ENCODE data around the gene SKP2.
"Not testable (repeated sequence)": the region's sequence is repeated elsewhere in the genome, so short reads cannot be mapped to it uniquely, and the experiment has no call there.

The SKP2 gene

DNA sequence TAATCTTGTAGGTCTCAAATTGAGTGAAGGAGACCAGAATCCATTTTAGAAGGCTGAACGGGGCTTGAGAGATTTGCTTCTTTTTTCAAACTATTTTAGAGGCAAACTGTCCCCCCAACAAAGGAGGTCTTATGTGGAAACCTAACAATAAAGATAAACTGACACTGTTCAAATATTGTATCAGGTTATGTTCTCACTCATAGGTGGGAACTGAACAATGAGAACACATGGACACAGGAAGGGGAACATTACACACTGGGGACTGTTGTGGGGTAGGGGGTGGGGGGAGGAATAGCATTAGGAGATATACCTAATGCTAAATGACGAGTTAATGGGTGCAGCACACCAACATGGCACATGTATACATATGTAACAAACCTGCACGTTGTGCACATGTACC, 46.9 kb downstream of the SKP2 start:
- DNase-seq (ENCODE audit: low read depth in 2 of 2, low spot score in 1 of 2): not testable (repeated sequence)

DNA sequence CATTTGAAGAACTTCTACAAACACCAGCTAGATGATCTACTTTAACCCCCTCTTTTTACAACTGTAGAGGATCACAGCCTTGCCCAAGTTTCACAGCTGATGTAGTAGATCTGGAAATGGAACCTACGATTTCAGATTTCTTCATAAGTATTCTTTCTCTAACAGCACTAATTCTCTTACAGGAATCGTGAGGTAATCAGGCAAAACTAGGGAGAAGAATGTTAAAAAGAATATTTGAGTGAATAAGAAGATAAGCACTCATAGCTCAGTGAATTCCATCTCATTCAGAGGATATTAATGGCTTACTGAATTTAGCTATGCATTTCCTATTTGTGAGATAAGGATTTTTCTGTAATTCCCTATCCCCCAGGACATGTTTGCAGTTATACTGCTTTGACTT, 47.7 kb downstream of the SKP2 start:
- DNase-seq (ENCODE audit: low read depth in 2 of 2, low spot score in 1 of 2): no peak

DNA sequence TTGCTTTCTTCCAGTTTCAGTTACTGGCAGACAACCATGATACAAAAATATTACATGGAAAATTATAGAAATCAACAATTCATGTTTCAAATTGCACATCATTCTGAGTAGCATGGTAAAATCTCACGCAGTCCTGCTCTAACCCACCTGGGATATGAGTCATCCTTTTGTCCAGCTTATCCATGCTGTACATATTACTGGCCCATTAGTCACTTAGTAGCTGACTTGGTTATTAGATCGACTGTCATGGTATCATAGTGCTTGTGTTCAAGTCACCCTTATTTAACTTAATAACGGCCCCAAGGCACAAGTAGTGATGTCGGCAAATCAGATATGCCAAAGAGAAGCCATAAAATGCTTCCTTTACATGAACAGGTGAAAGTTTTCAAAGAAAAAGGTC, 48.6 kb downstream of the SKP2 start:
- DNase-seq (ENCODE audit: low read depth in 2 of 2, low spot score in 1 of 2): no peak

DNA sequence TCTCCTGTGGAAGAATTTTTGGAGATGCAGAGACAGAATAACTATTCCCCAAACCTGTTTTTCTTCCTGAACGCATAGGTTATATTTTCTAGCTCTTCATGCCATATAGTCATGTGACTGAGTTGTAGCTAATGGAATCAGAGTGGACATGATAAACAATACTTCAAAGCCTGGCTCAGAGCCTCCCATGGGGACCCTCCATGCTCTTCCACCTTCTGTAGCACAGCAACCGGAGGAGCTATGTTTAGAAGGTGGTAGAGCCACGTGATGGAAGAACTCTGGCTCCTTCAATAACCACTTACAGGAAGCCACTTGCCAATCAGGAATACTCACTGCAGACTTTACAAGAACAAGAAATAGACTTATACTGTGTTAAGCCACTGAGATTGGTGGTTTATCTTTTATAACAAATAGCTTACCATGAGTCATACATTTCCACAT, 50.6 kb downstream of the SKP2 start:
- no peak for DNase-seq (ENCODE audit: low read depth in 2 of 2, low spot score in 1 of 2)

DNA sequence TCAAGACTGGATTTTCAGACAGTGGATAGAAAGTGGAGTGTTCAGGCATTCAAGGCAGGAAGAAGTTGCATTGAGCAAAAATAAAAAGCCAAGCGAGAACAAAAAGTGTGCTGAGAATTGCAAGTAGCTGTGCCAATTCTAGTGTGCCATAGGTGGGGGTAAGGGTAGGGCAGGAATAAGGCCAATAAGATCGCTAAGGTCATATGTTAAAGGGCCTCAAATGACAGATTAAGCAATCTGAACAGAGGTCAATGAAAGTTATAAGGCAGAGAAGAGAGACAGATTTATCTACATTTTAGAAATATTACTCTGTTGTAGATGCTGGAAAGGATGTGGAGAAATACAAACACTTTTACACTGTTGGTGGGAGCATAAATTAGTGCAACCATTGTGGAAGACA, 53.4 kb downstream of the SKP2 start:
- DNase-seq (ENCODE audit: low read depth in 2 of 2, low spot score in 1 of 2): no peak

DNA sequence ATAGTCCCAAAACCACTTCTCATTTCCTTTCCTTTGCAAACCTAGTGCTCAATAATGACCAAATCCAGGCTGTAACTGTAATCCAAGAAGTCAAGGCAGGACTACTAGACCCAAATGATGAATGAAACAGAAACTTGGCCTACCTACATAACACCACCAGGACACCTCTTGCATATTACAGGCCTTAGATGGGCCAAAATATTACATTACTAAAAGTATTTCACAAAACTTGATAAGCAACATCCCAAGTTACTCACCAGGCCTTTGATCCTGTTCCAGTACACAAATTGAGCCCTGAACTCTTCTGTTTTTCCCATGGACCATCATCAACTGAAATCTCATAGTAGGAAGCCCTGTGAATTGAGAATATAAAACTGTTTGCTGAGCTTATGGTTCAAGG, 55.0 kb downstream of the SKP2 start:
- DNase-seq (ENCODE audit: low read depth in 2 of 2, low spot score in 1 of 2): no peak

DNA sequence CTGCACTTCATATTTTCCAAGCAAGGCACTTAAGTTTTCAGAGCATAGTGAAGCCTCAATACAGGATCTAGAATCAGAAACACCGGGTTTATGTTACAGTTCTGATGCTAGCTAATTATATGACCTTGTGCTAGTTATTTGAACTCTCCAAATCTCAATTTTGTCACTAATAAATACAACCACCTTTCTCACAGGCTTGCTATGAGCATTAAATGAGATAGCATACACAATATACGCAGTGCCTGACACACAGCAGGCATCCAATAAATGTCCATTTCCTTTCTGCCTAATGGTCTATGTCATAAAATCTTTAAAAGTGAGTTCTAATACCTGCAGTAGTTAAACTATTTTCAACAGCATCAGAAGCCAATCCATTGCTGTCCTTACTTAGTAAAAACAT, 56.9 kb downstream of the SKP2 start:
- no peak for DNase-seq (ENCODE audit: low read depth in 2 of 2, low spot score in 1 of 2)

DNA sequence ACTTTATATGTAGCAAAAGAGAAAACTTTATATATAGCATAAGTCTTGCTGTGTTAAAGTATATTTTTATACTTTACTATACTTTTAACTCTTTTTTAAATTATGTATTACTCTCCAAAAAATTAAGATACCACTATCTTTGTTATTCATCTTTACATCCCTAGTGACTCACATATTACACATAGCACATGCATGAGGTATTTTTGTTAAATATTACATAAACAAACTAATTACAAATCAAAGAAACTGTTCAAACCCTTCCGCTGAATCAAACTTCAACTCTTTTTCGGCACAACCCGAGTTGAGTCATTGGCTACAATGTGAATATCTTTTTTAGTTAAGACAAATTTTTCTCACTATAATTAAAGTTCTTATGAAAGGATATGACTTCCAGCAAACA, 57.8 kb downstream of the SKP2 start:
- DNase-seq (ENCODE audit: low read depth in 2 of 2, low spot score in 1 of 2): no peak

DNA sequence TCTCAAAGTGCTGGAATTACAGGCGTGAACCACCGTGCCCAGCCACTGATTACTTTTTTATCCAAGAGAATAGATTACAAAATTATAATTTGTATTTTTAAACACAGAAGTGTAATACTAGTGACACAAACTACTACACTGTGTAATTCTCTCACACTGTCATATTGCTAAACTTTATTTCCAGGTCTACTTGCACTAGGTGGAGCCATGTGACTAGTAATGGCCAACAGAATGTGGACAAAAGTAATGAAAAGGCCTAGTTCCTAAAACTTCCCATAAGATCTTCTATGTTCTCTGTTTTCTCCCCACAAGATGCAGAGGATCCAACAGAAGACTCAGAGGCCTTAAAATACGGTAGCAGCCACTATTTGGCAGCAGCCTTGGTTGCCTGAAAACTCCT, 62.5 kb downstream of the SKP2 start:
- no peak for DNase-seq (ENCODE audit: low read depth in 2 of 2, low spot score in 1 of 2)

DNA sequence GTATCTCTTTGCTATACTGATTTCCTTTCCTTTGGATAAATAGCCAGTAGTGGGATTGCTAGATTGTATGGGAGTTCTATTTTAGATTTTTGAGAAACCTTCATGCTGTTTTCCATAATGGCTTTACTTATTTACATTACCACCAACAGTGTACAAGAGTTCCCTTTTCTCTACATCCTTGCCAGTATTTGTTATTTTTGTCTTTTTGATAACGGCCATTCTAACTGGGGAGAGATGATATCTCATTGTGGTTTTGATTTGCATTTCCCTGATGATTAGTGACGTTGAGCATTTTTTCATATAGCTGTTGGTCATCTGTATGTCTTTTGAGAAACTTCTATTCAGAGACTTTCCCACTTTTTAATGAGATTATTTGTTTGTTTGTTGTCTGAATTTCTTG, 64.0 kb downstream of the SKP2 start:
- no peak for DNase-seq (ENCODE audit: low read depth in 2 of 2, low spot score in 1 of 2)

DNA sequence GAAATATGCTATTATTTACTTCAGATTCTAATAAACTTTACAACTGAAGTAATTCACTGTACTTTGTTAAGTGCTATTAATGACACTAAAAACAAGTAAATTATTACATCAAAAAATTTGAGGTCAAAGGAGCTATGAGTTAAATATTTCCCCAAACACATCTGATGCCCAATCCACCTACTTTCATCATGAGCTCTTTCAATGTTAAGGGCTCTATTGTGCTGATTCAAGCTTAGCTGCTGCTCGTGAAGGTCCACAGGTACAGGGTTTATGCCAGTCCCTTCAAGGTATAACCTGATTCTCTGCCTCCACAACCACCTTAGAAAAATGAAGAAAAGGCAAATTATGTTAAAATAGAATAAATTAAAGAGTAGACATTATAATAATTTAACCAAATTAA, 65.7 kb downstream of the SKP2 start:
- no peak for DNase-seq (ENCODE audit: low read depth in 2 of 2, low spot score in 1 of 2)

DNA sequence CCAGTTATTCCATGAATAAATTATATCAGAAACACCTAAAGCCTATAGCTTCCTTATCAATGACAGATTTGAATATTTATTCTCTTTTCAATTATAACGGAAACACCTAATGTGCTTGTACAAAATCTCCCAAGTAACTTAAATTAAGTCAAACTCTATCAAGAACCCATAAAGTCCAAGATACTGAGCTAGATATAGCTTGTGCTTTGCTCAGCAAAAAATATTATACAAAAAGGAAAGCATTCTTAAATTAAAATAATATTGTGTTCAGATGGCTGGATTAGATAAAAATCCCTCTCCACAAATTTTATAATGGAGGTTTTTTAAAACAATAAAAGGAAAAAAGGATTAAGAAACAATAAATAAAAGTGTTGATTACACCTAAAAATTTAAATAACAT, 66.1 kb downstream of the SKP2 start:
- no peak for DNase-seq (ENCODE audit: low read depth in 2 of 2, low spot score in 1 of 2)

DNA sequence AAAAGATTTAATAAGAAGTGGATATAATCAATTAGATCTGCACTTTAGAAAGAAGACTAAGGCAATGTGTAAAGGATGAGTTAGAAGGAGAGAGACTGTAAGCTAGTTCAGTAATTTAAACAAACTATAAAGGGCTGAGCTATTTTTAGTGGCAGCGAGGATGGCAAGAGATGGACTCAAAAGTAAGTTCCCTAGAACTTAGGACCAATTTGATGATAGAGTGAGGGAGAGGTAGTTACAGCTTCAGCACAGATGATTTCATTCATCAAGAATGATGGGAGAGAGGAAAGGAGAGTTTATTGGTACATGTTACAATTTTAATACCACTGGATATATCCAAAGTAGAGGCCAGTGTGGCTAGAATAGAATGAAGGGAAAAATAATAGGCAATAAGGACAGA, 70.7 kb downstream of the SKP2 start:
- DNase-seq (ENCODE audit: low read depth in 2 of 2, low spot score in 1 of 2): no peak

DNA sequence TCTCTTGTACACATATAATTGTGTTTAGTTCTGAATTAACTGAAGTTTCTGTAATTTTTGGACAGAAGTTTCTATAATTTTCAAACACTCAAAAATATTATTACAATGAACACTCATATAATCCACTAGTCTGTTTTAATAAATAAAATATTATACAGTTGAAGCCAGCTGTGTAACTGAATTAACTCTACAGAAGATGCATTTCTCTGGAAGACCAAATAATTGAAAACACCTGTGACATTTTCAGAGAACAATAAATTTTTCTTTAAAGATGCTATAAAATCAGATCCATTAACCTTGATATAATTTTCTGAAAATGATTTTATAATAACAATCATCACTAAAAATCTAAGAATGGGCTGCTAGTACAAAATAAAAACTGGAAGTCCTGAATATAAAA, 75.1 kb downstream of the SKP2 start:
- no peak for DNase-seq (ENCODE audit: low read depth in 2 of 2, low spot score in 1 of 2)

DNA sequence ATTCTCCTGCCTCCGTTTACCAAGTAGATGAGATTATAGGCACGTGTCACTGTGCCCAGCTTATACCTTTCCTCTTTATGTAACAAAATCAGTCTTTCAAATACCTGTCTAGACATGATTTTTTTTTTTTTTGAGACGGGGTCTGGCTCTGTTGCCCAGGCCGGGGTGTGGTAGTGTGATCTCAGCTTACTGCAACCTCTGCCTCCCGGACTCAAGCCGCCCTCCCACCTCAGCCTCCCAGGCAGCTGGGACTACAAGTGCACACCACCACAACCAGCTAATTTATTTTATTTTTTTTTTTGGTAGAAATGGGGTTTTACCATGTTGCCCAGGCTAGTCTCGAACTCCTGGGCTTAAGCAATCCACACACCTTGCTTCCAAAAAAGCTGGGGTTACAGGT, 76.6 kb downstream of the SKP2 start:
- DNase-seq (ENCODE audit: low read depth in 2 of 2, low spot score in 1 of 2): no peak

DNA sequence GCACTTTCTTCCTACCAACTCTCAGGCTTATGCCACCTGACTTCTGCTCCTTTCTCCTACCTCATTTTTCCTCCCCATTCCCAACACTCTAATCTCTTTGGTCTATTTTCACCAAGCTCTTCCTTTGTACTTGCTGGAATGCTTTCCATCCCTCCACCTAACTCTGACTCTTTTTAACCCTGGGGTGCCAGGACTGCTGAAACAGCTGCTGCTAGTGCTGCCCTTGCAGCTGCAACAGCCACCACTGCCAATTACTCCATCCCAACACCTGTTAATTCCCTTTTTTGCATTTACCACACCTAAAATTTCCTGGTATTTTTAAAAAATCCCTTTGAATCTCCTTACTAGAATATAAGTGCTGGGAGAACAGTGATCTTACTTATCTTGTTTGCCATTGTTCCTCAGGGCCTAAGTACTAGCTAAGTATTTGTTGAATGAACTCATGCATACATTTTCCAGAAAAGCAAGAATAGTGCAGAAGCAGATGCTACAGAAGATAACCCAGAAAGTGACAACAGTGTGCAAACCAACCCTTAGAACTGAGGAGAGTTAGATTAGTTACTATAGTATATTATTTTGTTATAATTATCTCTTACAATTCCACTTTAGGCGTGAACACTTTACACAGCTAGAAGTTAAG, 78.4 kb downstream of the SKP2 start:
- DNase-seq (ENCODE audit: low read depth in 2 of 2, low spot score in 1 of 2): no peak

DNA sequence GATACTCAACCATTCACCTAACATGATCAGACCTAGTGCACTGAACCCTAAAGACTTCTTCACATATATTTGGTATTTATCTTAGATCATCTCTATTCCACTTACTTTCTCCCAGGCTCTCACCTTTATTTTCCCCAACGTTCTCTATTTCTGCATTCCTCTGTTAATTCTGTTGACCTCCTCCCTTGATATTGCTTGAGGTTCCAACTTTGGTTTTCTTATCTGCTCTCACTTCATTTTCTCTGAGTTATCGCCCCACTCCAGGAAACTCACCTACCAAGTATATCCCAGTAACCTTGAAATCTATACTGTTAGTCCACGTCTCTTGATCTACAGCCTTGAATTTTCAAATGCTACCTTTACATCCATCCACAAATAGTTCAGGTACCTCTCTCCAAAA, 80.6 kb downstream of the SKP2 start:
- DNase-seq (ENCODE audit: low read depth in 2 of 2, low spot score in 1 of 2): no peak
